Neural cell (in vitro differentiated cells): Measurements from ENCODE around the gene EVPL.

Source experiments
- CTCF ChIP-seq: fragments of 450-650 bp; IDR thresholded peaks from 2 replicates; pipeline ENCODE4 v1.5.1; 2014; ENCODE audit warnings: antibody characterized with exemption, mild to moderate bottlenecking, moderate library complexity; ENCODE audit not compliant: poor library complexity, severe bottlenecking
- POLR2AphosphoS5 ChIP-seq: IDR thresholded peaks from 2 replicates; pipeline ENCODE4 v1.6.1; 2012
- RAD21 ChIP-seq: fragments of 450-650 bp; conservative IDR thresholded peaks from 2 replicates; pipeline ENCODE4 v1.6.1; 2014; ENCODE audit warnings: antibody characterized with exemption, mild to moderate bottlenecking, moderate library complexity
- TAF1 ChIP-seq: IDR thresholded peaks from 2 replicates; pipeline ENCODE4 v1.6.1; 2012; ENCODE audit warnings: low read depth
- TF ChIP-seq, protein P1 (sequence below): IDR thresholded peaks from 2 replicates; pipeline ENCODE4 v1.6.1; 2012; ENCODE audit warnings: borderline replicate concordance

GRCh38 chr17:76013377-76013932 is 13.7 kb downstream of the EVPL start:
- TF ChIP-seq CTCF, result no peak
- TF ChIP-seq, protein P1, sequence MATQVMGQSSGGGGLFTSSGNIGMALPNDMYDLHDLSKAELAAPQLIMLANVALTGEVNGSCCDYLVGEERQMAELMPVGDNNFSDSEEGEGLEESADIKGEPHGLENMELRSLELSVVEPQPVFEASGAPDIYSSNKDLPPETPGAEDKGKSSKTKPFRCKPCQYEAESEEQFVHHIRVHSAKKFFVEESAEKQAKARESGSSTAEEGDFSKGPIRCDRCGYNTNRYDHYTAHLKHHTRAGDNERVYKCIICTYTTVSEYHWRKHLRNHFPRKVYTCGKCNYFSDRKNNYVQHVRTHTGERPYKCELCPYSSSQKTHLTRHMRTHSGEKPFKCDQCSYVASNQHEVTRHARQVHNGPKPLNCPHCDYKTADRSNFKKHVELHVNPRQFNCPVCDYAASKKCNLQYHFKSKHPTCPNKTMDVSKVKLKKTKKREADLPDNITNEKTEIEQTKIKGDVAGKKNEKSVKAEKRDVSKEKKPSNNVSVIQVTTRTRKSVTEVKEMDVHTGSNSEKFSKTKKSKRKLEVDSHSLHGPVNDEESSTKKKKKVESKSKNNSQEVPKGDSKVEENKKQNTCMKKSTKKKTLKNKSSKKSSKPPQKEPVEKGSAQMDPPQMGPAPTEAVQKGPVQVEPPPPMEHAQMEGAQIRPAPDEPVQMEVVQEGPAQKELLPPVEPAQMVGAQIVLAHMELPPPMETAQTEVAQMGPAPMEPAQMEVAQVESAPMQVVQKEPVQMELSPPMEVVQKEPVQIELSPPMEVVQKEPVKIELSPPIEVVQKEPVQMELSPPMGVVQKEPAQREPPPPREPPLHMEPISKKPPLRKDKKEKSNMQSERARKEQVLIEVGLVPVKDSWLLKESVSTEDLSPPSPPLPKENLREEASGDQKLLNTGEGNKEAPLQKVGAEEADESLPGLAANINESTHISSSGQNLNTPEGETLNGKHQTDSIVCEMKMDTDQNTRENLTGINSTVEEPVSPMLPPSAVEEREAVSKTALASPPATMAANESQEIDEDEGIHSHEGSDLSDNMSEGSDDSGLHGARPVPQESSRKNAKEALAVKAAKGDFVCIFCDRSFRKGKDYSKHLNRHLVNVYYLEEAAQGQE, result no peak
- no peak for TF ChIP-seq RAD21
- TF ChIP-seq POLR2AphosphoS5, result no peak
- TF ChIP-seq TAF1, result no peak
